Vagina (tissue), 2 donors: ENCODE results near the gene SLC9A7.

Experiments used
- POLR2A ChIP-seq, 2 donors: fragments of 450-650 bp; IDR thresholded peaks; one replicate each; pipeline ENCODE4 v1.6.1; 2017; ENCODE audit warnings: antibody characterized with exemption in 2 of 2, mild to moderate bottlenecking in 2 of 2, moderate library complexity in 2 of 2
- POLR2AphosphoS5 ChIP-seq, 2 donors: sonication (generic); formaldehyde crosslinking; IDR thresholded peaks; one replicate each; pipeline ENCODE4 v1.9.0; 2017; ENCODE audit warnings: antibody characterized with exemption in 2 of 2, mild to moderate bottlenecking in 2 of 2, low read depth in 1 of 2; ENCODE audit not compliant: insufficient read depth in 1 of 2
- TF ChIP-seq, protein P1 (sequence below), 3 experiments: fragments of 450-650 bp in 2 of 3; fragments of 200-600 bp in 1 of 3; sonication (generic) in 1 of 3; IDR thresholded peaks; one replicate each; pipeline ENCODE4 v1.5.1; 2017 to 2019; ENCODE audit warnings: antibody characterized with exemption in 3 of 3, mild to moderate bottlenecking in 2 of 3, moderate library complexity in 2 of 3

GRCh38 chrX:46588263-46588662 is 170.7 kb downstream of the SLC9A7 start:
- TF ChIP-seq, protein P1, sequence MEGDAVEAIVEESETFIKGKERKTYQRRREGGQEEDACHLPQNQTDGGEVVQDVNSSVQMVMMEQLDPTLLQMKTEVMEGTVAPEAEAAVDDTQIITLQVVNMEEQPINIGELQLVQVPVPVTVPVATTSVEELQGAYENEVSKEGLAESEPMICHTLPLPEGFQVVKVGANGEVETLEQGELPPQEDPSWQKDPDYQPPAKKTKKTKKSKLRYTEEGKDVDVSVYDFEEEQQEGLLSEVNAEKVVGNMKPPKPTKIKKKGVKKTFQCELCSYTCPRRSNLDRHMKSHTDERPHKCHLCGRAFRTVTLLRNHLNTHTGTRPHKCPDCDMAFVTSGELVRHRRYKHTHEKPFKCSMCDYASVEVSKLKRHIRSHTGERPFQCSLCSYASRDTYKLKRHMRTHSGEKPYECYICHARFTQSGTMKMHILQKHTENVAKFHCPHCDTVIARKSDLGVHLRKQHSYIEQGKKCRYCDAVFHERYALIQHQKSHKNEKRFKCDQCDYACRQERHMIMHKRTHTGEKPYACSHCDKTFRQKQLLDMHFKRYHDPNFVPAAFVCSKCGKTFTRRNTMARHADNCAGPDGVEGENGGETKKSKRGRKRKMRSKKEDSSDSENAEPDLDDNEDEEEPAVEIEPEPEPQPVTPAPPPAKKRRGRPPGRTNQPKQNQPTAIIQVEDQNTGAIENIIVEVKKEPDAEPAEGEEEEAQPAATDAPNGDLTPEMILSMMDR (IDR thresholded peaks at IDR 0.05), result no peak
- TF ChIP-seq POLR2AphosphoS5 (IDR thresholded peaks at IDR 0.05; ENCODE audit: insufficient read depth in 1 of 2, low read depth in 1 of 2) (no peak), POLR2A (IDR thresholded peaks at IDR 0.05) (no peak)
